HG03045 (cell line): ENCODE results near the gene RBM33.

Source experiments
- ATAC-seq: cut with Tn5 transposase; IDR thresholded peaks from one replicate; pipeline ENCODE4 v1.9.1; 2021; ENCODE audit warnings: mild to moderate bottlenecking, moderate library complexity; ENCODE audit not compliant: unreplicated experiment

Gene RBM33

GRCh38 chr7:155792315-155792960 lies 148.0 kb downstream of the RBM33 start:
- no peak for ATAC-seq

GRCh38 chr7:155792999-155793560 lies 148.6 kb downstream of the RBM33 start:
- no peak for ATAC-seq

- ATAC-seq: no peak
Measured at GRCh38 chr7:155793720-155794119, 149.3 kb downstream of the RBM33 start.

- no peak for ATAC-seq
Measured at GRCh38 chr7:155794196-155794595, 149.7 kb downstream of the RBM33 start.

GRCh38 chr7:155795401-155795800 lies 150.9 kb downstream of the RBM33 start:
- no peak for ATAC-seq

- ATAC-seq: no peak
Measured at GRCh38 chr7:155795951-155796350, 151.5 kb downstream of the RBM33 start.

GRCh38 chr7:155796381-155797261 lies 152.2 kb downstream of the RBM33 start:
- ATAC-seq: peak; percentile 49

GRCh38 chr7:155797262-155798250 lies 153.1 kb downstream of the RBM33 start:
- ATAC-seq: peak; percentile 13

- ATAC-seq: no peak
Measured at GRCh38 chr7:155798673-155799439, 154.4 kb downstream of the RBM33 start.

GRCh38 chr7:155799514-155799913 lies 155.1 kb downstream of the RBM33 start:
- ATAC-seq: no peak

GRCh38 chr7:155800301-155800700 lies 155.8 kb downstream of the RBM33 start:
- no peak for ATAC-seq

GRCh38 chr7:155800741-155801267 lies 156.3 kb downstream of the RBM33 start:
- no peak for ATAC-seq

- ATAC-seq: no peak
Measured at GRCh38 chr7:155802291-155802690, 157.8 kb downstream of the RBM33 start.

- no peak for ATAC-seq
Measured at GRCh38 chr7:155802906-155803417, 158.5 kb downstream of the RBM33 start.

GRCh38 chr7:155803418-155804376 lies 159.2 kb downstream of the RBM33 start:
- ATAC-seq: no peak

GRCh38 chr7:155804431-155804831 lies 160.0 kb downstream of the RBM33 start:
- ATAC-seq: no peak

GRCh38 chr7:155804897-155805825 lies 160.7 kb downstream of the RBM33 start:
- ATAC-seq: peak; percentile 45

- no peak for ATAC-seq
Measured at GRCh38 chr7:155805826-155806095, 161.3 kb downstream of the RBM33 start.
